Choroid plexus epithelial cell (primary cell): Measurements from ENCODE around the gene ARVCF.

Experiments
- DNase-seq: peaks from one replicate; pipeline ENCODE4 v3.0.0-alpha.2; 2010; ENCODE audit warnings: low read depth
- H3K4me3 ChIP-seq: 2 replicates; pipeline ENCODE4 v1.5.1; 2011; ENCODE audit warnings: low read depth, mild to moderate bottlenecking, control low read depth, low read length, moderate library complexity
- CTCF ChIP-seq: conservative IDR thresholded peaks from 2 replicates; pipeline ENCODE4 v1.5.1; 2011; ENCODE audit warnings: low read depth, mild to moderate bottlenecking, control low read depth, inconsistent platforms, low read length, moderate library complexity

ARVCF gene

GRCh38 chr22:20056161-20056560, 39.5 kb upstream of the ARVCF start:
- DNase-seq = no peak
- no peak overlapping the region for H3K4me3 ChIP-seq
- no peak for TF ChIP-seq CTCF

GRCh38 chr22:20055654-20056053, 39.0 kb upstream of the ARVCF start:
- DNase-seq = no peak
- TF ChIP-seq CTCF = no peak
- no peak overlapping the region for H3K4me3 ChIP-seq

GRCh38 chr22:20055144-20055543, 38.5 kb upstream of the ARVCF start:
- DNase-seq = no peak
- H3K4me3 ChIP-seq = no peak overlapping the region
- TF ChIP-seq CTCF = no peak

- H3K4me3 ChIP-seq = no peak overlapping the region
- no peak for TF ChIP-seq CTCF
Measured at GRCh38 chr22:20054485-20054884, 37.9 kb upstream of the ARVCF start.

GRCh38 chr22:20054034-20054427, 37.4 kb upstream of the ARVCF start:
- H3K4me3 ChIP-seq = no peak overlapping the region
- DNase-seq = no peak
- no peak for TF ChIP-seq CTCF

More at GRCh38 chr22:20054485-20054884, 37.9 kb upstream of the ARVCF start:
- no peak for DNase-seq

GRCh38 chr22:20053407-20054033, 36.9 kb upstream of the ARVCF start:
- no peak for TF ChIP-seq CTCF
- no peak overlapping the region for H3K4me3 ChIP-seq
- DNase-seq = no peak
